ENCODE data around the gene SSC5D.

The SSC5D gene

GRCh38 chr19:55473225-55474012, 14.8 kb upstream of the SSC5D start:
- no peak for DNase-seq (ENCODE audit: low spot score)

DNA sequence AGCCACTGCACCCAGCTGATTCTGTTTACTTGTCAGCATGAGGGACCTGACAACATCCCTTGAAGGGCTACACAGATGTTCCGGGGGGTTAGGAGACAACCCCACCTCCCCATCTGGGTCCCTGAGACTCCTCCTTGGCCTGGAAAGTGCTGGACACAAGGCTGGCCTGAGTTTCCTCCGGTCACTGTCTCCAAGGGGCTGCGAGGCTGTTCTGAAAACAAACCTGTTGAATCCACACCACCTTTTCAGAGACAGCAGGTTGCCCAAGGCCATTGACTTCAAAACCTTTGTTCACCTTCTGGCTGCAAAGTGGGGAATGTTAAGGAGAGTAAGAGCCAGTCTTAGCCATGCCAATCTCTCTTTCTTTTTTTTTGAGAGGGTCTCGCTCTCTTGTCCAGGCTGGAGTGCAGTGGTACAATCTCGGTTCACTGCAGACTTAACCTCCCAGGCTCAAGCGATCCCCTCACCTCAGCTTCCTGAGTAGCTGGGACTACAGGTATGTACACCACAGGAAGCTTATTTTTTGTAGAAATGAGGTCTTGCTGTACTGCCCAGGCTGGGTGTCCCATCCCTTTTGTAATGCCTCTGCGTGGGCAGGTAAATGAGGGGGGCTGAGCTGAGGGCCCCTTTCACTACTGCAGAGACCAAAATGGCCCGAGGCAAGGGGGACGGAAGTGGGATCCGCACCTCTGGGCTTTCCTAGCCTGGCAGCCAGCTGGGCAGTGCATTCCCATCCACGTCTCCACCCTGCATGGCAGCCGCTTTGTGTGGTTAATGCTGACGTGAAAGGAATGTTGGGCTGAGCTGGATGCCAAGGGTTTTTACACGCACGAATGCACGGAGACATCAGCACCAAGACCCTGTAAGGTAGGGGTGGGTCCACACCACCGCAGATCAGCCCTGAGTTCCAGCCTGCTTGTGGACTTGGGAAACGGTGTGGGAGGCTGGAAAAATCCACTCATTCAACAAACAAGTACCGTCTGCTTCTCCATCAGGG, 13.7 kb upstream of the SSC5D start:
- no peak for DNase-seq (ENCODE audit: low spot score)

- peak; percentile 96 for DNase-seq (ENCODE audit: low spot score)
These were observed 12.0 kb upstream of the SSC5D start, which contains the start of gene ZNF628 for GRCh38 chr19:55476100-55476775. ZNF628 (plus strand) TSS chr19:55476617; CDS start chr19:55479911, 3,294 bp downstream.

DNA sequence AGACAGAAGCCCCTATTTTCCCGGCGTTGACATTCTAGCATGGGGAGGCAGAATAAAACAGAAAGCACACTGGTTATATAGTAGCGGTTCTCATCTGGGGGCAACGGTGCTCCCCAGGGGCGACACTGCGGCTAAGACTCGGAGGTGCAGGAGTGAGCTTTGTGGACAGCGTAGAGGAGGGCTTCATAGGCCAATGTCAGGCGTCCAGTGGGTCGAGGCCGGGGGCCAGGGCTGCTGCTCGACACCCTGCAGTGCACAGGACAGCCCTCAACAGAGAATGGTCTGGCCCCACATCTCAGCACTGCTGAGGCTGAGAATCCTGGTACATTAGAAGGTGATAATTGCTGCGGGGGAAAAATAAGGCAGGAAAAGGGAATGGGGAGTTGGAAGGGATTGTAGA, 10.3 kb upstream of the SSC5D start:
- no peak for DNase-seq (ENCODE audit: low spot score)

- DNase-seq (ENCODE audit: low spot score) = no peak
These were observed 9.9 kb upstream of the SSC5D start for GRCh38 chr19:55478364-55478763.

GRCh38 chr19:55479045-55479444, 9.2 kb upstream of the SSC5D start:
- DNase-seq (ENCODE audit: low spot score) = no peak

DNA sequence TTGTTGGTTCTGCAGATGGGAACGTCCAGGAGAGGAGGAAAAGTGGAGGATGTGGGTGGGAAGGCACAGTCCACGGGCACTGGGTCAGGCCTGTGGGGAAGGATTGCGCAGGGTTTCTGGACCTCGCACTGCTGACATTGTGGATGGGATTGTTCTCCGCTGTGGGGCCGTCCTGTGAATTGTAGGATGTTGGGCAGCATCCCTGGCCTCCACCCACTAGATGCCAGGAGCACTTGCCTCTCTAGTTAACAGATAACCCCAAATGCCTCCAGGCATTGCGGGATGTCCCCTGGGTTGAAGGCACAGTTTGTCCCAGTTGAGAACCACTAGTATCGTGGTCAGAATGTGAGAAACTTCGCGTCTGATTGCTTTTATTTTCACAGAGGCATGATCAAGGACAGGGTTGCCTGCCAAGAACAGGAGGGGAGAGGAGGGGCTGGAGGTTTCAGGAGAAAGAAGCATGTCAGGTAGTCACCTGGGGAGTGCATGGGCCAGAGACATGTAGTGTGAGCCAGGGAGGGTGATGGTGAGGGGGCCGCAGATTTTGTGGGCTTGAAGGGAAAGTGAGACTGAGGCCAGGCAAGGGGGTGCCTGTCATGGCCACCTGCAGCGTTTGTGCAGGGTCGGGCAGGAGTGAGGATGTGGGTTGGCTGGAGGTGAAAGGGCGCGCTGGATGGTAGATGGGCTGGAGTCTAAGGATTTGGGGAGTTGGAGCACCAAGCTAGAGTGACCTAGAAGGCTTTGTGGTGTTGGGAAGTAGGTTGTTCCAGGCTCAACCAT, 8.6 kb upstream of the SSC5D start:
- no peak for DNase-seq (ENCODE audit: low spot score)

DNA sequence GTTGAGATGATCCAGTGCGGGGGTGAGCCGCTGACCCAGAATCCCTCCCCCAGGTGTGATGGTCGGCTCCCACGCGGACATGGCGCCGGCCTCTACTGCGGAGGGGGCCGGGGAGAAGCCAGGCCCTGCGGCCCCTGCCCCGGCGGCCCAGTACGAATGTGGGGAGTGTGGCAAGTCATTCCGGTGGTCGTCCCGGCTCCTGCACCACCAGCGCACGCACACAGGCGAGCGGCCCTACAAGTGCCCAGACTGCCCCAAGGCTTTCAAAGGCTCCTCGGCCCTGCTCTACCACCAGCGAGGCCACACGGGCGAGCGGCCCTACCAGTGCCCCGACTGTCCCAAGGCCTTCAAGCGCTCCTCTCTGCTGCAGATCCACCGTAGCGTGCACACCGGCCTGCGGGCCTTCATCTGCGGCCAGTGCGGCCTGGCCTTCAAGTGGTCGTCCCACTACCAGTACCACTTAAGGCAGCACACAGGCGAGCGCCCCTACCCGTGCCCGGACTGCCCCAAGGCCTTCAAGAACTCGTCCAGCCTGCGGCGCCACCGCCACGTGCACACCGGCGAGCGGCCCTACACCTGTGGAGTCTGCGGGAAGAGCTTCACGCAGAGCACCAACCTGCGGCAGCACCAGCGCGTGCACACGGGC, 7.0 kb upstream of the SSC5D start:
- DNase-seq (ENCODE audit: low spot score) = no peak

GRCh38 chr19:55481794-55482155, 6.5 kb upstream of the SSC5D start:
- DNase-seq (ENCODE audit: low spot score) = no peak

GRCh38 chr19:55482156-55482961, 5.9 kb upstream of the SSC5D start:
- no peak for DNase-seq (ENCODE audit: low spot score)

DNA sequence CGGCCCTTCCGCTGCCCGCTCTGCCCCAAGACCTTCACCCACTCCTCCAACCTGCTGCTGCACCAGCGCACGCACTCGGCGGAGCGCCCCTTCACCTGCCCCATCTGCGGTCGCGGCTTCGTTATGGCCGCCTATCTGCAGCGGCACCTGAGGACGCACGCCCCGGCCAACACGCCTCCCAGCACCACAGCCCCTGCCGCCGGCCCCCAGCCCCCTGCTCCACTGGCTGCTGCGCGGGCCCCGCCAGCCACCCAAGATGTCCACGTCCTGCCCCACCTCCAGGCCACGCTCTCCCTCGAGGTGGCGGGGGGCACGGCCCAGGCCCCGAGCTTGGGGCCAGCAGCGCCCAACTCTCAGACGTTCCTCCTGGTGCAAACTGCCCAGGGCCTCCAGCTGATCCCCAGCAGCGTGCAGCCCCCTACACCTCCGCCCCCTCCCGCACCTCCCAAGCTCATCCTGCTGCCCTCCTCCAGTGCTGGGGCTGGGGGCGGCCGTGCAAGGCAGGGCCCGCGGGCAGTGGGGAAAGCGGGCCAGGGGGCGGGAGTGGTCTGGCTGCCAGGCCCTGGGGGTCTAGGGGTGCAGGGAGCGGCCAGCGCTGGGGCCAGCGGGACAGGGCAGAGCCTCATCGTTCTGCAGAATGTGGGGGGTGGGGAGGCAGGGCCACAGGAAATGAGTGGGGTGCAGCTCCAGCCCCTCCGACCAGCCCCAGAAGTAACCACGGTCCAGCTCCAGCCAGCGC, 5.1 kb upstream of the SSC5D start:
- no peak for DNase-seq (ENCODE audit: low spot score)

GRCh38 chr19:55483706-55484592, 4.3 kb upstream of the SSC5D start:
- no peak for DNase-seq (ENCODE audit: low spot score)

- DNase-seq (ENCODE audit: low spot score) = peak; percentile 37
These were observed 3.4 kb upstream of the SSC5D start, which contains the start of gene NAT14 for GRCh38 chr19:55484593-55485438. NAT14 (plus strand) TSS chr19:55485188; CDS start chr19:55485709, 521 bp downstream.

DNA sequence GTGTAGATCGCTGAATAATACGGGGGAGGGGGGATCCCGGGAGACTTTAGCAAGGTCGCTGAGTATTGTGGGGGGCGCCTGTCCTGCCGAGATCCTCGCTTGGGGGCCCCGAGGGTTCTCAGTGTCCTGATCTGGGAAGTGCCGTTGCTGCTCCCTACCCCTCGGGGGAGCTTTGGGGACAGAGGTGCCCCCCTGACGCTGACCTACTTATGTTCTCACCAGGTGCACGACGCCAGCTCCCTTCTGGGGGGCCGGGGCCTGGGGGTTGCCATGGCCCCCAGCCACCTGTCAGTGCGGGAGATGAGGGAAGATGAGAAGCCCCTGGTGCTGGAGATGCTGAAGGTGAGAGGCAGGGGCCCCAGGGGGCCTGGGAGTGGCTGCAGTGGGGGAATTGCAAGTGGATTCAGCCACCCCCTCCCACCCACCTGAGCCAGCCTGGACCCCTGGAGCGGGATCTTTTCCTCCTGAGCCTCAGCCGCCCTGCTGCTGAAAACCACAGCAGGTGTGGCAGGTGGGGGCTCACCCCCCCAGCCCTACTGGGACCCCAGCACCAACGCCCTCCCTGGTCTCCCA, 2.7 kb upstream of the SSC5D start:
- no peak for DNase-seq (ENCODE audit: low spot score)

GRCh38 chr19:55486043-55486970, 1.9 kb upstream of the SSC5D start:
- DNase-seq (ENCODE audit: low spot score) = no peak

All from kidney capillary endothelial cell (primary cell).